Eye (tissue), 1 donor: ENCODE data around the gene ADAMTS2.

Experiments
- DNase-seq: peaks from one replicate; pipeline ENCODE4 v3.0.0-alpha.2; 2015

Gene ADAMTS2

DNA sequence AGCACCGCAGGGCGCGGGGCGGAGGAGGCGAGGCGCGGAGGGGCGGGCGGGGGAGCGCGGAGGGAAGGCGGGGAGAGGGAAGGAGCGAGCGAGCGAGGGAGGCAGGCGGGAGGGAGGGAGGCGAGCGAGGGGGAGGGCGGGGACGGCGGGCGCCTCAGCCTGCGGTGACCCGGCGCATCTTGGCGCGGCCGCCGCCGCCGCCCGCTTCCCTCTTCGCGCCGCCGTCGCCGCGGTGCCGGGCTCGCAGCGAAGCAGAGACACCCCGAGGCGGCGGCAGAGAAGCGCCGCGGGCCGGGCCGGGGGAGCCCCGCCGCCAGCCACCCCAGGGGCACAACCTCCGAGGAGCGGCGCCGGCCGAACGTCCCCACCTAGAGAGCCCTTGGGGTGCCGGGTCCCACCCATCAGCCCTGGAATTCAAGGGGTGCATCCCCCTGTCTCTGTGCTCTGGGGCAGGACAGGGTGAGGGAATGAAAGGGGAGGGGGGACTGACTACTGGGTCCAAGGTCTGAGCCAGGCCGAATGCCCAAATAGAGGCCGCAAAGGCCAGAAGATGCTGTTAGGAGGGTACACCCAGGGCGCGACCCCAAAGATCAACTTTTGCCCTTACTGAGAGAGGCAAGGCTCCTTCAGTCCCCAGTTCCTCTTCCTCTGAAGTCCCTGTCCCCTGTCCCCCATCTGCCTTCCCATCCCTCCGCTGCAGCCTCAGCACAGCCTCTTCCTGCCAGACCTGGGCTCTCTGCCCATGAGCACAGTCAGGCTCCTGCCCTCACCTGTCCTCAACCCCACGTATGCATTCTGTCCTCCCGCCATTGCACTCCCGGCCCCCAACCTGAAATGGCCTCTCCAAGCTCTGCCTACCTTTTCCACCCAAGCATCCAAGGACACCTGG, at the start of gene ADAMTS2:
Gene ADAMTS2, minus strand, starts transcription at position 29 of the 889 bp plus-strand sequence. CDS start 133 bp downstream, outside the sequence.
- DNase-seq, result peak; percentile 85

DNA sequence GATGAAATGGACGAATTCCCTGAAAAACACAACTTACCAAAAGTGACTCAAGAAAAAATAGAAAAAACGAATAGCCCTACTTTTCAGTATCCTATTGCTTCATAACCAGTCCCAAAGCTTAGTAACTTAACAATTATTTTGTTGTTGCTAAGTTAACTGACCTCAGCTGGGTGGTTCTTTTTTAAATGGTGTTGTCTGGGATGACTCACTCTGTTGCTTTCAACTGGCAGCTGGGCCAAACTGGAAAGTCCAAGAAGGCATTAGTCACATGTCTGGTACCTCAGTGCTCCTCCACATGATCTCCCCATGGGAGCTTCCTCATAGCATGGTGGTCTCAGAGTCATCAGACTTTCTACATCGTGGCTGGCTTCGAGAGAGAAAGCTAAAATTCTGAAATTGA, 47.8 kb upstream of the ADAMTS2 start:
- no peak for DNase-seq

DNA sequence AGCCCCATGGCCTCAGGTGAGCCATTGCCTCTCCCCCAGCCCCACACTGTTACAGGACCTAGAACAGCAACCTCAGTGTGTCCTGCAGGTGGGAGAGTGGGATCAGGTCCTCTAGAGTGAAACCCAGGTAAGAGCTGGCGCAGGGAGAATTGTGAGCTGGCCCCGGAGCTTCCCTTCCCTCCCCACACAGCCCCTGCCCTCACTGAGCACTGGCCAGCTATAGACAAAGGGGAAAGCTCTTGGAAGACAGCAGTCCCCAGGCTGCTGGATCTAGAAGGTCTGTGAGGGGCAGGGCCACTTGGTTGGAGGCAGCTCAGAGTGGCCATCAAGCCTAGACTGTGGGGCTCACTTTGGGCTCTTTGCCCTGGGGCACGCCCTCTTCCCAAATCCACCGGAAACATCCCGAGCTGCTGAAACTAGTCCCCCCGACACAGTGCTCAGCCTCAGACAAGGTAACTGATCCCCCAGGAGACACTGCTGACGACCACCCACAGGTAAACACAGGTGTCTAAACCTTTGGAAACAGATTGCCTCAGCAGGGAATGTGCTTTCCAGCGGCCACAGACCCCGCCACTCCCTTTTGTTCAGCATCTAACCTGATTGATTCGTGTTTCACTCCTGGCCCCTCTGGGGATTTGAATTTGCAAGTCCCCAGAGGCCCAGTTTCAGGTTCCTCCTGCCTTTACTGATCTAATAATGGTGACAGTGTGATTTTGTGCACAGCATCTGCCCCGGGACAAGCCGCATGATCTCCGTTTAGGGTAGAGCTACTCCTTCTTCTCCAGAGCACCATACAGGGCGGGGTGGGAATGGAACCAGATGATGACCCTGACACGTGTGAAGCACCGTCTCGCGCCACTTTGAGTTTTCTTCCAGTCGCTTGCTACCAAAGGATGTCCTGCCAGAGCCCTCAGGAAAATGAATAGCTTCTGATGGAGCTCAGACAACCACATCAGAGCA, 42.2 kb upstream of the ADAMTS2 start:
- DNase-seq, result no peak

DNA sequence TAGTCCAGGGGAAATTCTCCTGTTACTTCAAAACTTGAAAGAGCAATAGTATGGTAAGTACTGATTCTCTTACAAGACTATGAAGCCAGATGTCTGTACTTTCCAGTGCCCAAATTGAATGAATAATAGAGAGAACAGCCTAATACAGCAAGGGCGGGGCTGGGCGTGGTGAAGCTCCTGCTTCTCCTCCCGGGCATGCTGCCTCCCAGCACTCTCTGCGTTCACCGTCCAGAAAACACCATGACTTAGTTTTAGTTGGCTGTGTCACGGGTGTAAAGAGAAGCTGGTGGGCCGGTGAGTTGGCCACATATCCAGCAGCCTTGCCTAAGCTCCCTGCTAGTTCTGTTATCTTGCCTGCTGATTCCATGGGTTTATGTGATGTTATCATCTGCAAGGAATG, 40.7 kb upstream of the ADAMTS2 start:
- DNase-seq, result no peak

DNA sequence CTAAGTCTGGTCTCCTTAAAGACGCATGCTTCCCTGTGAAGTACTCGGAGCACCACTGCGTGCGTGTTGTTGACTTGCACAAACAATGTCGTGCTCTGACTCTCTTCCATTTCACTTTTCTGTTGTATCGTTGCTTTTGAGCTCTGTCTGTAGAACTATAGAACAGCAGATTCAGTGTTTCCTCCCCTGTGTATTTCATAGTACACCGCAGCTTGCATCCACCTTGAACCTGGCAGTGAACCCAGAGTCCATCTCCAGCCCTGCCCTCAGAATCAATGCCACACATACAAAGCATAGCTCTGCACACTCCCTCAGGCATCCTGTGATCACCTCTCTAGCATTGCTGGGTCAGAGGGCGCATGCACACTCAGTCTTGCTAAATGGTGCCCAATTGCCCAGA, 37.2 kb upstream of the ADAMTS2 start:
- DNase-seq, result no peak

DNA sequence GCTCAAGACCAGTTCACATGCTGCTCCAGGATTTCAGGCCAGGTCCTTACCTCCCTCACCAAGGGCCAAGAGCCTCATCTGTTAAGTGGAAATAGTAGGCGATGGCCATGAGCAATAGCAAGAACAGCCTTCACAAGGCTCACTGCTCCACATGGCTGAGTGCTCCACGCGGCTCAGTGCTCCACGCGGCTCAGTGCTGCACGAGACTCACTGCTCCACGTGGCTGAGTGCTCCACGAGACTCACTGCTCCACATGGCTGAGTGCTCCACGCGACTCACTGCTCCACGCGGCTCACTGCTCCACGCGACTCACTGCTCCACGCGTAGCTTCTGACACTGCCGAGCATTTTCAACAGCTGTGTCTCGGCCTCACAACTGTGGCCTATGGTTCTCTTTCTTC, 36.4 kb upstream of the ADAMTS2 start:
- DNase-seq, result no peak

DNA sequence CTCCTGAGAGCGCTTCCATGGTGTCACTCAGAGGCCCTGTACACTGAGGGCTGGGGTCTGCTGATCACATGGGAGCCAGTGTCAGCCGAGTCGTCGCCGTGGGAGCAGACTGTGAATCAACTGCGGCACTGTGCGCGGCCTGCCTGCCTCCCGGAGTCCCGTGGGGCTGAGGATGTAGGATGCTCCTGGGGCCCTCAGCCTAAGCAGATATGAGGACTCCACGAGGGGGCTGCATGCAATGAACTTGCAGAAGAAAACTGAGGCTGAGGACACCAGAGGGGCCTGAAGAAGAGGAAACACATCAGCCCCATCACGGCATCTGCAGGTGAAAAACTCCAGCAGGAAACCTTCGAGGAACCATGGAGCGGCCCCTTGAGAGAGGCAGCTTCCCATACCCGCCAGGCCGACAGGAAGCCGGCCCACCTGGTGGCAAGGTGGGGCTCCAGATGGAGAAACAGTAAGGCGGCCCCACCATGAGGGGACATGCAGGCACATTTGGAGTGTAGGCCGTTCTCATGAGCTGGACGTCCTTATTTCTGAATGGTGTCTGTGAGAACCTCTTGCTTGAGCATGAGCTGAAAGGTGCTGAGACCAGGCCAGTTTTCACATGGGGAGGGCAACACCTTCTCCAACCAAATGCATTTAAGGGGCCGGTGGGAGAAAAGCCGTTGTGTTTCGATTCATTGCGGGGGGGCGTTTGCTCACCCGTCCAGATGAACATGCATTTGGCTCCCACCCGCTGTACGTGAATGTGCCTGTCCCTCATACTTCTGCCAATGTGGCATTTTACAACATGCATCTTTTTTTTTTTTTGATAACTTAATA, 35.2 kb upstream of the ADAMTS2 start:
- no peak for DNase-seq

DNA sequence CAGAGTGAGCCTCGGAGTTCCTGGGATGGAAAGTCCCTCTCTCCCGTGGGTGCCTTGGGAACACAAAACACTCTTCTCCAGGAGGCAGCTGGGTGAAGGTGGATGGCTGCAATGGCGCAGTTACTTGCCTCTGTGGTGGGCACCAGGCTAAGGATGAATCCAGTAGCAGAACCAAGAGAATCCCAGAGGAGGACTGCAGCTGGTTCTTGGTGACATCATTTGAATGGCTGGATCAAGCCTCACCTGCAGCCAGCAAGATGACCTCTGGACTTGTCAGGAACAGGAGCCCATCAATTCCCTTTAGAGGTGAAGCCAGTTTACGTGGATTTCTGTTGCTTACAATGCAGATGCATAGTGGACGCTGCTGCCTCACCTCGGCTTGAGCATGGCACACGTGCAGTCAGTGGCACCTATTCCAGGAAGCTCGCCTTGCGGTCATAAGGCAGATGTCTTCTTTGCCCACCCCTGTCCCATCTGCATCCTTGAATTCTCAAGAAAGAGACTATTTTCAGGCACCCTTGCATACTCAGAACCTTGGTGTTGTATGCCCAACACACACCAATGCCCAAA, 34.1 kb upstream of the ADAMTS2 start:
- no peak for DNase-seq

DNA sequence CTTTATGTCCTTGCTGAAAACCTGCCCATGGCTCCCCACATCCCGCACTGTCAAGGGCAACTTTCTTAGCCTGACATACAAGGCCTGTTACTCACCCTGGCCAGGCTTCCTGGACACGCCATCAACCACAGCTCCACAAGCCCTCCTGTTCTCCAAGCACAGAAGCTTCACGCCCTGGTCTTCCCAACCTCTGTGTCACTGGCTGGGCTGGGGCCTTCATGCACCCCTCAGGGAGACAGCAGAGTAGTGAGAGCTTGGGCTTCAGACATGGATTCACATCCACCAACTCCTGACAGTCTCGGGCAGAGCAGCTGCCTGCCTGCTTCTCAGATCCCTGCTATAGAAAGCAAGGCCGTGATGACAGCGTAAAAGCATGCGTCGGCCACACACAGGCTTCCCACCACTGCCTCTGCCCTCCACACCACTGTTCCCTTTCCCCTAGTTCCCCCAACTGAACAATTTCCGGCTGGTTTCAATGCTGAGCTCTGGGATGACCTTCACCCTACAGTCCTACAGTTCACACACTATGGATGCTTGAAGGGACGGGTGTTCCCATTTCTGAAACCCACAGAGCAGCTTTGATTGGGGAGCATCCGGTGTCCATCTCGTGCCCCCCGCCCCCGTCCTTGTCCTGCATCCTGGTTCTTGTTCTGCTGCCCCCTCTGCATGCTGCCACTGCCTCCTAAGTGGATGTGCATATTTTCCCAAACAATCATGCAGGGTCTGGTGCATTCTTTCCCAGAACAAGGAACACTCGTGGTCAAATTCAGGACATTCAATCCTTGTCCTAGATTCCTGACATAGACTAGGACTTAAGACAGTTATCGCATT, 33.4 kb upstream of the ADAMTS2 start:
- DNase-seq, result no peak

DNA sequence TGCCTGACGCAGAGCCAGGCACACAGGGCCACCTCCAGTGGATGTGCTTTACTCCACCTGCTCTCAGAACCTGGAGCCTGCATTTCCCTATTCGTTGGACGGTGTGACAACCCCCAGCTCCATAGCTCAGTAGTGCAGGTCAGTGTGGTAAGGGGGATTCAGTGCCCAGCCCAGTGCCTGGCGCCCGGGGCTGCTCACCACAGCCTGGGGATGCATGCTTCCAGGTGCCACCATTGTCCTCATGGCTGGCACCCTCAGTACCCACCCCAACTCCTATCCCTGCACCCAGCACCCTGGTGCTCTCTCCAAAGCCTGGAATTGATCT, 32.8 kb upstream of the ADAMTS2 start:
- DNase-seq, result no peak

DNA sequence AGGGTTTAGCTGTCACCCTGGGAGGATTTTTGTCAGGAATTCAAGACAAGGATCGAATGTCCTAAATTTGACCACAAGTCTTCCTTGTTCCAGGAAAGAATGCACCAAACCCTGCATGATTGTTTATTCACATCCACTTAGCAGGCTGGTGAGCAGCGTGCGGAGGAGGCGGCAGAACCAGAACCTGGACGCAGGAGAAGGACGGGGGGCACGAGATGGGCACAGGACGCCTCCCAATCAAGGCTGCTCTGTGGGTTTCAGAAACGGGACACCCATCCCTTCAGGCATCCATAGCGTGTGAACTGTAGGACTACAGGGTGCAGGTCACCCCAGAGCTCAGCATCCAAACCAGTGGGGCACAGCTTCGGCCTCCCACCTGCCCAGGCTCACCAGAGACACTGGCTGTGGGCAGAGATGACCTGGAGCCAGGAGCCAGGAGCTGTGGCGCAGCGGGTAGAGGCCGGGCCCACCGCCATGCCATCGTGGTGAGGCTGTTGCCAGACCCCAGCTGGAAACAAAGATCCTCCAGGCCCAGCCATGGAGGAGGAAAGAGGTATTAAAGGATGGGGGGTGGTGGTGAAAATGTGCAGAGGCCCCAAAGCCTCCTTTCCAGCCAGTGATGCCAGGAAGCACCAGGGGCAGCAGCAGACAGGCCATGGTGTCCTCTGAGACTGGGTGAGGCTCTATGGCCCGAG, 32.3 kb upstream of the ADAMTS2 start:
- DNase-seq, result no peak

DNA sequence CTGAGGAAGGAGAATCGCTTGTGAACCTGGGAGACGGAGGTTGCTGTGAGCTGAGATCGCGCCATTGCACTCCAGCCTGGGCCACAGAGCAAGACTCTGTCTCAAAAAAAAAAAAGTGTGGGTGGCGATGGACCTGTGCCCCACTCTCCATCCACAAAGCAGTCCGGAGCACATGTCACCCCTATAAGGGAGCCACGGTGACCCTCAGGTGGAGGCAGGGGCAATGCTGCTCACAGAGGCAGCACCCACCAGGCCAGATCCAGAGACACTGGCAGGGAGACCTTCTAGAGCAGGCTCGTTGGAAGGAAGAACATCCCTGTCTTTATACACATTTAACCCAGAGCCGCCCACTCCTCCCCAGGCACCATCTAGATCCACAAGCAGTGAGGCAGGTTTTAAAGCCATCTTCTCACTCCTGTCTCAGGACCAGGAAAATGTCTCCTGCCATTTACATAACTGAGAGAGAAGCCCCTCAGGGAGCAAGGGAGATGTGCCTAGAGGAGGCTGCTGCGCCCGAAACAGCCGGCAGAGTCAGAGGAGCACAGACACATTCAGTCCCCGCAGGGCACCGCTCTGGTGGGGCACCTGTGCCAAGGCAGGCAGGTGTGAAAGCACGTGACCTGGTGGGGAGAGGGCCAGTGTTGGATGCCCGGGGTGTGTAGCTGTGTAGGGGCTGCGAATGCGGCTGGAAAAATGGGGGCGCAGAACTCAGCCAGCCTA, 31.6 kb upstream of the ADAMTS2 start:
- DNase-seq, result no peak

DNA sequence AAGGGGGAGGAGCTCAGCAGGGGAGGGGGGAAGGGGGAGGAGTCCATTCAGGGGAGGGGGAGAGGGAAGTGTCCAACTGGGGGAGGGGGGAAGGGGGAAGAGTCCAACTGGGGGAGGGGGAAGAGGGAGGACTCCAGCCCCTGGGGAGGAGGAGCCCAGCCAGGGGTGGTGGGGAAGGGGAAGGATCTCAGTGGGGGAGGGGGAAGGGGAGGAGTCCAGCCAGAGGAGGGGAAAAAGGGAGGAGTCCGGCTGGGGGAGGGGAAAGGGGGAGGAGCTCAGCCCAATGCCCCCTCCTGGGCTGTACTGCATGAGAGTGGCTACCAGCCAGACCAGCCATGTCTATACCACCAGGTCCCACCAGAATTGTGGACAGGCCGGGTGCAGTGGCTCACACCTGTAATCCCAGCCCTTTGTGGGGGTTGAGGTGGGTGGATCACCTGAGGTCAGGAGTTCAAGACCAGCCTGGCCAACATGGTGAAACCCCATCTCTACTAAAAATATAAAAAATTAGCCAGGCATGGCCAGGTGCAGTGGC, 30.6 kb upstream of the ADAMTS2 start:
- DNase-seq, result no peak

DNA sequence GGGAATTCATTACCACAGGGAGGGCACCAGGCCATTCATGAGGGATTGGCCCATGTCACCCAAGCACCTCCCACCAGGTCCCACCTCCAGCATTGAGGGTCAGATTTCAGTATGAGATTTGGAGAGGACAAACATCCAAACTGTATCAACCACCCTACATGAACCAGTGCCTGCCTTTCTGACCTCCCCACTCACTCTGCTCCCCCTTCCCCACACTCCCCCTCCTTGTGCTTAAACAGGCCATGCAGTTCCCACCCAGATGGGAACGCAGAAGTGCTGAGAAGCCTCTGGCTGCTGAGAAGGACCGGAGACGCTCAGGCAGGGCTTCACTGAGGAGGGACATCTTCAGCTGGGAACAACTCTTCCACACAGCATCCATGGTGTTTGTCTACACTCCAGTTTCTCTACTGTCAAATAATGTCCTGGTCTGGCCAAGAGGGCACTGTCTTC, 30.0 kb upstream of the ADAMTS2 start:
- DNase-seq, result no peak

DNA sequence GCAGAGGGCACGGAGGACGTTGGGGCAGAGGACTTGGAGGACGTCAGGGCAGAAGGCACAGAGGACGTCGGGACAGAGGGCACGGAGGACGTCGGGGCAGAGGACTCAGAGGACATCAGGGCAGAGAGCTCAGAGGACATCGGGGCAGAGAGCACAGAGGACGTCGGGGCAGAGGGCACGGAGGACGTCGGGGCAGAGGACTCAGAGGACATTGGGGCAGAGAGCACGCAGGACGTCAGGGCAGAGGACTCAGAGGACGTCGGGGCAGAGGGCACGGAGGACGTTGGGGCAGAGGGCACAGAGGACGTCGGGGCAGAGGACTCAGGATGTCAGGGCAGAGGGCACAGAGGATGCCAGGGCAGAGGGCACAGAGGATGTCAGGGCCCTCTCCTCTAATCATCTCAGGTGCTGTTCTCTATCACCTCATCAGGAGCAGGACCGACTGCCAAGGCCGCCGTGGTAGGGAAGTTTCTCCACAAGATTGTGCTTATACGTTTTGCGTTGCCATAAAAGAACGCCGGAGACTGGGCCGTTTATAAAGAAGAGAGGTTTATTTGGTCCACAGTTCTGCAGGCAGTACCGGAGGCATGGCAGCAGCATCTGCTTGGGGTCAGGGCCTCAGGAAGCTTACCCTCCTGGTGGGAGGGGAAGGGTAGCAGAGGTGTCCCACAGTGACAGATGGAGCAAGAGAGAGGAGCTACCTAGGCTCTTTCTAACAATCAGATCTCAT, 29.4 kb upstream of the ADAMTS2 start:
- DNase-seq, result no peak

DNA sequence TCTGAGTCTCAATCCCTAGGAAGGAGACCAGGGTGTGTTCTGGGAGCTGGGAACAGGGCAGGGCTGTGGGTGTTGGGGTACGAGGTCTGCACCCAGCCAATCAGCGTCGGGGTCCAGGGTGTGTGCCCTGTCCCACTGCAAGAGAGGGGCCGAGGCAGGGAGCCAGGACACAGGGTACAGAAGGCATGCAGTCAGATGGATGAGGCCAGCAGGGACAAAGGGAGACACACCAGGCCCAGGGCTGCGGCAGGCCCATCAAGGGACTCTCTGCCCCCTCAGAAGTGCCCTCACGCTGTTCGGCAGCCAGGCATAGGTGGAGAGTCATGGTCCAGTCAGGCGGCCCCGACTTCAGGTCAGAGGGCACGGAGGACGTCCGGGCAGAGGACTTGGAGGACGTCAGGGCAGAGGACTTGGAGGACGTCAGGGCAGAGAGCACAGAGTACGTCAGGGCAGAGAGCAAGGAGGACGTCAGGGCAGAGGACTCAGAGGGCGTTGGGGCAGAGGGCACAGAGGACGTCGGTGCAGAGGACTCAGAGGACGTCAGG, 28.8 kb upstream of the ADAMTS2 start:
- no peak for DNase-seq

DNA sequence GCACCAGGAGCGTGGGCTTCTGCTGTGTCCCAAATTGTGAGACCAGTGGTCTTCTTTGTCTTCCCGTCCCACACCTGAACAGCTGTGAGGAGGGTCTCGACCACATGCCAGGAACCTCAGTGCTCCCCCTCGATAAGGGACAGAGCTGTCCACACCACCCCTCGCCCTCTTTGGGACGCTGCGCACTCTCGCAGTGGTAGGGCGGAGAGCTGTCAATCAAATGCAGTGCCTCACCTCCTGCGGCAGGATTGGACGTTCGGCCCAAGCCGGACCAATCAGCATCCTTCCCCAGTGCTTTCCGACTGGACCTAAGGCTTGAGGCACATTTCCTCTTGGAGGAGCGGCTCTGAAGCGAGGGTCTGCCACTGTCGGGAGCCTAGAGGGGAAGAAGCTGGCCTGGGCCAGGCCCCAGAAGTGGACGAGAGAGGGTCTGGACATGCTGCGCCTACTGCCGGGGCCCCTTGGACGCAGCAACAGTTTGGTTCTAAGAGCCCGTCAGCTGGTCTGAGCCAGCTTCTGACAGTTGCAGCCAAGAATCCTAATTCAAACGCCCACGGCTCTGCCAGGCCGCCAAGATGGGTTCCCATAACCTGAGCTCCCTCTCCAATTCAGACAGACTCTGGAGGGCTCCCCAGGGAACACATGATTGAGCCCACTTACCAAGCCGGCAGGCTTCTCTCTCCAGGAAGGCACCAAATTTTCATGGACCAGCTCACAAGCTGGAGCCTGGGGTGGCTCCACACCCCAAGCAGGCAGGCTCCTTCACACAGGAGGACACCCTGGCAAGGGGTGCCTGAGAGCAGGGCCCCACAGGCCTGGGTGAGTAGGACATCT, 28.1 kb upstream of the ADAMTS2 start:
- no peak for DNase-seq
